Stimulated activated CD4-positive, alpha-beta T cell treated with anti-CD3 and anti-CD28 coated beads, Interleukin-12 subunit alpha, Interleukin-12 subunit beta, amount 100 ng/mL, for 24 hours (primary cell): Measurements from ENCODE around the gene CDH18.

Experiments
- DNase-seq, 2 experiments: peaks; one replicate each; pipeline ENCODE4 v3.0.0-alpha.2; 2020; ENCODE audit warnings: low read depth in 2 of 2

CDH18 gene

DNA sequence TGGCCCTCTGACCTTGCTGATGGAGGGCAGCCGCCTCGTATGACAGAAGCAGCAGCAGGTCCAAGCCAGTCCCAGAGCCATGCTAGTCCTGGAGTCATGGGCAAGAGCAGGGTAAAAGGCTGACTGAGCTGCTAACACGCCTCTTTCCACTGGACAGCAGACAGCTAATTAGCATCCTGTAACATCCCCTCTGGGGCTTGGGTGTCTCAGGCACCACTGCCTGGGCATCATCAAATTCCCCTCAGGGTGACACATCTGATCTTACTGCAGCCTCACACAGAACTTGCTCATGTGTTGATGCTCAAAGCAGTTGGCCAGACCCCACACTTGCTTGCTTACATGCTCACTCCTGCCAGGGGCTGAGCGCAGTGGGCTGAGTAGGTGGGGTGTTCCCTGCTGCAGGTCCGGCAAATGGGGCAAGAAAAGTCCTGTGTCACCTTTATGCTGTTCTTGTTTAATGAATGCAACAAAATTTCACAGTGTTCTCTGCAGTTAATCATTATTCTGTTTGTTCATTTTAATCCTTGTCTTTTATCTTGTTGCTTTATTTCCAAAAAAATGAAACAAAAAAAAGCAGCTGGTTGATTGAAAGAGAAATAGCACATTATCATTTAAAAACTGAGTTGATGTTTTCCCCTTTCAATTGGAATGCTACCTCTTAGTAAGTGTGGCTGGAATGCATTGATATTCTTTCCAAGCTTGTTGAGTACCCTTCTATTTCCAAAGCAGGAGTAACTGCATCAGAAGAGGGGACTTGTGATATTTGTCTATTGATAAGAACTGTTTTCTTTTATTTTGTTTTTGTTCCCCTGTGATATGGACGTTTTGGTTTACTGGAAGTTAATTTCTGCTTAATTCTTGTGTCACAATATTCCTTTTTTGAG lies 254.1 kb downstream of the CDH18 start:
- no peak for DNase-seq

DNA sequence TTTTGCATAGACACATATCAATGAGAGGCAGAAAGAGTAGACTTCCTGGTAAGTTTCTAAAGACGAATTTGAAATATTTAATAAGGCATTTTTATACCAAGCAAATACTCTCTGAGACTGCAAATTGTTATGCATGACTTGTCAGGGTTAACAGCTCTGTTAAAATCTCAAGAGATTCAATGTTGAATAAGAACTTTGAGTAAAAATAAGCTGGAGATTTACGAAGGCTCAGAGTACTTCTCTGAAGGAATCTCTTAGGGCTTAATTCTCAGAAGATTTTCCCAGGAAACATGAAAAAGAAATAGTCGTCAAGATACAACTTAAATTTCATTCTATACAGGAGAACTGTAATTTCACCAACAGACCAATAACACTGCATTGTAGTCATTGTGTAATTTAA lies 259.4 kb downstream of the CDH18 start:
- no peak for DNase-seq

DNA sequence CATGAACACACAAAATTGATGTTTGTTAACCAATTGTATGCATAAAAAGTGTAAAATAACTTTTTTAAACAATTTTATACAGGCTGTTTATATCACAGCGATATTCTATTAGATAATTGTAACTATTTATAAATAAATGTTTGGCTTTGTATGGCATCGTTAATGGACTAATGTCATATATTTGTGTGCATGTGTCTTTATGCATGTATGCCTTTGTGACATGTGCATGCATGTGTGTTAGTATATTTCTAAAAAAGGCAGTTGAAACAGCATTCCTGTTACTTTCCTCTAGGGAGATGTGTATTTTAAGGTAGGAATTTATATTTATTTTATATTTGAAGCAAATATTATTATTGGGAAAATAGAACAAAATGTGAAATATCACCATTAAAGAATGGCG lies 268.9 kb downstream of the CDH18 start:
- no peak for DNase-seq

DNA sequence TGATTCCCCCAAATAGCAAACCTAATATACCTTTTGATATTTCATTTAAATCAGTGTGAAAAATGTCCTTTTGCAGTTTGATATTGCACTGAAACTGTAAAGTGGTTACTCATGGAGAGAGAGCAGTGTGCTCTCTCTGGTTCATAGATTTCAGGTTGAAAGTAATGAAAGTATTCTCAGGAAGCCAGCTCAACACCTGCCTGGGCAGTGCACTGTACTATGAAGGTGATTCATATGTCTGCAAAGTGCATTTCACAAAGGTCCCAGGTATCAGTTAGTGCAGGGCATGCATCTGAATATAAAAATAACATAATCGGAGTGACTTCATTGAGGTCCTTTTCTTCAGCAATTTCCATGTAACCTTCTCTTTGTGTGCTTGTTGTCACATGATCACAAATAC lies 274.3 kb downstream of the CDH18 start:
- DNase-seq: no peak

DNA sequence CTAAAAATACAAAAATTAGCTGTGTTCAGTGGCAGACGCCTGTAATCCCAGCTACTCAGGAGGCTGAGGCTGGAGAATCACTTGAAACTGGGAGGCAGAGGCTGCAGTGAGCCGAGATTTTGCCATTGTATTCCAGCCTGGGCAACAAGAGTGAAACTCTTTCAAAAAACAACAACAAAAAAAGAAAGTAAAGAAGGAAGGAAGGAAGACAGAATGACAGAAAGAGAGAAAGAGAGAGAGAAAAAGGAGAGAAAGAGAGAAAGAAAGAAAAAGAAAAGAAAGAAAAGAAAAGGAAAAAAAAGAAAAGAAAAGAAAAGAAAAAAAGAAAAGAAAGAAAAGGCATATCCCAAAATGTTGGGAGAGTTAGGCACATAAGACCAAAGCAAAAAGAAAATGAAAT lies 278.6 kb downstream of the CDH18 start:
- DNase-seq: no peak

DNA sequence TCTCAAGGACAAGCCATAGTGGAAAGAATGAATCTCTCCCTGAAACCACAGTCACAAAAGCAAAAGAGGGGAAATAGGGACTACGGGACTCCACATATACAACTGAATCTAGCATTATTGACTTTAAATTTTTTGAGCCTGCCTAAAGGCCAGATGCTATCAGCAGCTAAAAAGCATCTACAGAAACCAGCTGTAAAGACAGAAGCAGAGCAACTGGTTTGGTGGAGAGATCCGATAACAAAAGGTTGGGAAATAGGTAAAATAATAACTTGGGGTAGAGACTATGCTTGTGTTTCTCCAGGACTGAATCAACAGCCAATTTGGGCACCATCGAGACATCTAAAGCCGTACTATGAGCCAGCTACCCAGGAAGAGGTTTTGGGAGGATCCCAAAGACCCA lies 281.2 kb downstream of the CDH18 start:
- no peak for DNase-seq

DNA sequence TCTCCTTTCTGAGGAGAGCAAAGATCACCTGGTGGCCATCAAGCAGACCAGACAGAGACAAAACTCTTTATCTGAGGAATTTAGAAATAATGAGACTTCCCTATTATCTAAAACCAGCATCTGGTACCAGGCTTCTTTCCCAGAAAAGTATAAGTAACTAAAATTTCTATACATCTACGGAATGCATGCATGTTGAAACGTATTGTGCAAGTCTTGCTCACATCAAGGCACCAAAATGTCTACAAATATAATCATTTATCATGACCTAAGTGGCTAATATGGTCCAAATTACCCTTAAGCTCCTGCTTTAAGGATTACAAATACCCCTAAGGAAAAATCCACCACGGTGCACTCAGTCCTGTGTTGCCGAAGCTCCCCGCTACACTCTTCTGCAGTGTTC lies 286.3 kb downstream of the CDH18 start:
- no peak for DNase-seq

DNA sequence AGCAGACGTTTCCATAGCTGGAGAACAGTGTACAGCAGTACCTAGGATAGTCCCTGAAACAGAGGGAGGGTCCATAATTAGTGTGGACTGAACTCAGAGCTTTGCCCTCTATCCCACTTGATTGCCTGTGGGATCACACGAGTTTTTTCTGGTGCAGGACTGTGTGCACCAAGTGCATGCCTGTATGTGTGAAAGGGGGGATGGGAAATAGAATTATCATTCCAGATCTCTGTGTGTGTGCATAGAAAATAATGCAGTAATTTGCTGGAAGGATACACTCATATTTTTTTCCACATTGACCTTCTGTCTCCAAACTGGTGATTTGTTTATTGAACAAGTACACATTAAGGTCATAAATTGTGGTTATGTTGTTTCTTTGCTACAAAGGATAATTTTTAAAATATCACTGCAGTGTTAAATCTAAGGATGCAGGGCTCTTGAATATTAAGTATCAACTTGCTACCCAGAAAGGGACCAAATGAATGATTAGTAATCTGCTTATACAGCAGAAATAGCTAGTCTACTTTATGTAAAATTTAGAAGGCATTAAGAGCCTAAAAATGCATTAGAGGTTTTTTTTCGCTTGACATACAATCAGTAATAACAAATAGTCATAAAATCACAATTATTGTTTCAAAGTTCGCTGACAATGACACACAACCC lies 292.9 kb downstream of the CDH18 start:
- no peak for DNase-seq

DNA sequence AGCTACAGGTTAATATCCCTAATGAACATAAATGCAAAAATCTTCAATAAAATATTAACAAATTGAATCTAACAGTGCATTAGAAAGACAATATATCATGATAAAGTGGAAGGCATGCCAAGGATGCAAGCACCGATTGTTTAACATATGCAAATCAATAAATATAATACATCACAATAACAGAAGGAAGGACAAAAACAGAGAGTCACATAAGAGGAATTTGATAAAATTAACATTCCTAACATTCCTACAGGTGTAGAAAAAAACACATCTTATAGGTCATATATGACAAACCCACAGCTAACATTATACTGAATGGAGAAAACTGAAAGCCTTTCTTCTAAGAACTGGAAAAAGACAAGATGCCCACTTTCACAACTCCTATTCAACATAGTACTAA lies 297.0 kb downstream of the CDH18 start:
- no peak for DNase-seq

DNA sequence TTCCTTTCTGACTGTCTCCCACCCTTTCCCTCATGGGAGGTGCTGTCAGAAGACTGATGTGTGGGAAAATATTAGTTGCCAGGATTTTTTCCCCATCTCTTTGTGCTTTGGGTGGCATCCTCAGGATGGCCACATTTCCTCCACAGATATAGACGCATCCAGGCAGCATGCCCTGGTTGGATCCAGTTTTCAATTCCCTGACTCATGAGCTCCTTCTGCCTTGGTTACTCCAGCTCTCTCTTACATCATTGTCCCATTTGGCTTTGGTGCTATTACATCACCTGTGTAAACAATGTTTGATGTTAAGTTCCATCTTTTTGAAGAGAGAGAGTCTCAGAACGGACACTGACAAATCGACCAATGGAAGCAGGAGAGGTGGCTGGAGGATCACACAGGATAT lies 302.5 kb downstream of the CDH18 start:
- DNase-seq: no peak

DNA sequence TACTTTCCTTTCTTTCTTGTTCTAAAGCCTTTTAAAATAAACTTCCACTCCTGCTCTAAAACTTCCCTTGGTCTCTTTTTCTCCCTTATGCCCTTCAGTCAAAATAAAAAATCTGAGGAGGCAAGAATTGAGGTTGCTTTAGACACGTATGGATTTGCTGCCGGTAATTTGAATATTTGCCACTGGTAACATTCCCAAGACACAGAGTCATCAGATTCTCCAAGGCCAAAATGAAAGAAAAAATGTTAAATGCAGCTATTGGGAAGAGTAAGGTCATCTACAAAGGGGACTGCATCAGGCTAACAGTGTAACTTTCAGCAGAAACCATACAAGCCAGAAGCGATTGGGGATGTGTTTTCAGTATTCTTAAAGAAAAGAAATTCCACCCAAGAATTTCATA lies 311.1 kb downstream of the CDH18 start:
- no peak for DNase-seq

DNA sequence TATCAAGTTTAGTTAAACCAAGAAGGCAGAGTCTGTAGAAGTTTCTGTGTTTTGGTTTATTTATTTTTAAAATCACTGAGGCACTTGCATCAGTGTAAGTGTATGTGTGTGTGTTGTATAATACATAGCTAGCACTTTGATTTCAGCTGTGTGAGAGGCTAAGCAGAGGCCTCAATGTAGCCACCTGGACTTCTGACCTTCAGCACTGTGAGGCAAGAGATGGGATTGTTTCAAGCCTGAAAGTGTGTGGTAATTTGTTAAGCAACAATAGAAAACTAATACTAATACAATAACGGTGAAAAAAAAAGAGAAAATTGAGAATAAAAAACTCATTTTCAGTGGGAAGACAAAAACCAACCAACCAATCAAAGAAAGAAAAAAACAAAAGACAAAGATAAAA lies 327.3 kb downstream of the CDH18 start:
- no peak for DNase-seq

DNA sequence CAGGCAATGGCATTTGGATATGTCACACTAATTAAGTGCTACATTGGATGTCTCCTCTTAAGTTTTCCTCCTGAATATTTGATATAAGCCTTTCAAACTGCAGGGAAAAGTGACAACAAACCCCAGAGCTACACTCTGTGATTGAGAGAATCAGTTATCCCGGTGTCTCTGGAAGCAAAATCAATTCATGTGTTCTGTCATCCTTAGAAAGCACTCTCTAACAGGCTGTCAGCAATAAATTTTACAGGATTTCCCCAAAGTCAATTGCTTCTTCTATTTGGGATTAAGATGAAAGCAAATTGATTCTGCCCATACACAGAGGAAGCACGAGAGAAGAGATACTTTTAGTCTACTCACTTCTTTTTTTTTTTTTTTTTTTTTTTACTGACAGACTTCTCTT lies 332.4 kb downstream of the CDH18 start:
- no peak for DNase-seq

DNA sequence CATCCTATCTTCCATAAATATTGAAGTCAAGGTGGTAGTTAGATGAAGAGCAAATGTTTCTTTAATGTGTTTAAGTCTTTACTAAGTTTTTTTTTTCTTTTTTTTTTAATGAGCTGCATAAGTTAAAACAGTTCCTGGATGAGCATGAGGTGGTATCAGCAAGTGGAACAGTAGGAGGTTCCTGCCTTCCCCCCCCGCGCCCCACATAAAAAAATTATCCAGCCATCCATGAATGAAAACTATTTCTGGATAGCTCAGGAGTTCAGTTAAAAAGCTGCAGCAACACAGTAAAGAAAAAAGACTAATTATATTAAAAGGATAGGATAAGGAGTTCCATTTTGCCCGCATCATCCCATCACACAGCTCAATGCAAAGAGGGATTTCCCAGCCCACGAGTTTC lies 349.5 kb downstream of the CDH18 start:
- DNase-seq: no peak

DNA sequence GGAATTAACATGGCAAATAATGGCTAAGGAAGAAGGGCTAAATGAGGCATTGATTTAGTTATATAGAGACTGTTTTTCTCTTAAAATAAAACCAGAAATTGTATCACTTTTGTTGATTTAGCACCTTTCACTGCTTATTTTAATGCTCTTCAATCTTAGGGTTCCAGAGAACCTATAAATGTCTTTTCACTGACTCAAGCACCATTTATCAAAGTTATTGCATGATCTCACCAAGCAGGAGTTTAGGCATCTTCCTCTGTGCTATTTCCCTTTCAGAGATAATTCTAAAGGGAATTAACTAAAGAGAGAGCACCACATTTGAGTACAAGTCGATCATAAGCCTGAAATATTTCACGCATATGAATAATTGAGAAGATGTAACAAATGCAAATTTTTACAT lies 357.1 kb downstream of the CDH18 start:
- DNase-seq: no peak

DNA sequence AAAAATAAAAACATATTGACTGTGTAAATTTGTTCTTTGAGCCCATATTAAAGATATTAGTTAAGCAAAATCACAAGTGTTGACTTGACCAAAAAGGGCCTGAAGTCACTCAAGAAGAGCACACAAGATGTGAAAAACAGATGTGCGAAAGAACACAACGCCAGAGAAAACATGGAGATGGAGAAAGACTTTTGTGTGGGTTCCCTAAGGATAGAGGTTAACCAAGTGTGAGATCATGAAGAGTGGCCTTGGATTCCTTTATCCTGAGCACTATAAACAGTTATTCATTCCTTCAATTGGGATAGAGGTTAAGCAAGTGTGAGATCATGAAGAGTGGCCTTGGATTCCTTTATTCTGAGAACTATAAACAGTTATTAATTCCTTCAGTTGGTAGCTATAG lies 361.8 kb downstream of the CDH18 start:
- no peak for DNase-seq

DNA sequence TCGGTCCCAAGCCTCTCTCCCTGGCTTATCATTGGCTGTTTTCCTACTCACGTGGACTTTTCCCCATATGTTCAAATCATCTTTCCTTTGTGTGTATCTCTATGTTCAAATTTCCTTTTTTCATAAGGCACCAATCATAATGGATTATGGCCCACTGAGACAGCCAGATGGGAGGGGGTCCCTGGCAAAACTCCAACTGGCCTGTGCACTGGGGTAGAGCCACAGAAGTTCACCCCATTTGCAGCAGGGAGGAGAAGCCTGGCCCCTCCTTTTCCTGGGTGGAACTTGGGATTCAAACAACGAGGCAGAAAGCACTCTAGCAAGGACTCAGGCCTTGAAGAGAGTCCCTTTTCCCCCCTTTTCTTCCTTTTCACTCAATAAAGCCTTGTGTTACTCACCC lies 362.4 kb downstream of the CDH18 start:
- no peak for DNase-seq

DNA sequence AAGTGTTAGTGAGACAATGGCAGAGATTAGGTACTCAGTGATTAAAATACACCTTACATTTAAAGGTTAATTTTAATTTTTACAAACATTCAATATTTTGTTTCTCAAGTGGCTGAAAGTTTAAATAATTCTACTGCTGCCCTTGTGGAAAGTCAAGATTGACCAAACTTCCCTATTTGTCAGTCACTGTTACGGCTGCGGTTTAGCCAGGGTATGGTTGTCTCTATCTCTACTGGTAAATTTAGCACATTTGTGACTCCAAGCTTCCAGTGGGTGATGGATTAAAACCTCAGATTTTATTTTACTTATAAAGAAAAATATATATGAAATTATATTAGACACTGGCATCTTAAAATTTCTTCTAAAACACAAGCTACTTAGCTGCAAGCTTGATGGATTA lies 368.4 kb downstream of the CDH18 start:
- no peak for DNase-seq

DNA sequence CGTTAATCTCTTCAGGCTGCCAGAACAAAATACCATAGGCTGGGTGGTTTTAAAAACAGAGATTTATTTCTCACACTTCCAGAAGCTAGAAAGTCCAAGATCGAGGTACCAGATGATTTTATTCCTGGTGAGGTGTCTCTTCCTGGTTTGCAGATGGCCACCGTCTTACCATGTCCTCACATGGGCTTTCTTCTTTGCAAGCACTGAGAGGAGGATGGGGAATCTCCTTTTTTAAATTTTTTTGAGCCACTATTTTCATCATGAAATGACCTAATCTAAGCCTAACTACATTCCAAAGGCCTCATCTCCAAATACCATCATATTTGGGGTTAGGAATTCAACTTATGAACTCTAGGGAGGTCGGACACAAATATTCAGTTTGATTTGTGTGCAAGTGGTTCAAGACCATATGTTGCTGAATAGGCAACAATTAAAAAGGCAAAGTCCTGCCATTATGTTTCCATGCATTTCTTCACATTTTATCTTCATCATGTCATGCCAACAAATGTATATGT lies 371.2 kb downstream of the CDH18 start:
- no peak for DNase-seq

DNA sequence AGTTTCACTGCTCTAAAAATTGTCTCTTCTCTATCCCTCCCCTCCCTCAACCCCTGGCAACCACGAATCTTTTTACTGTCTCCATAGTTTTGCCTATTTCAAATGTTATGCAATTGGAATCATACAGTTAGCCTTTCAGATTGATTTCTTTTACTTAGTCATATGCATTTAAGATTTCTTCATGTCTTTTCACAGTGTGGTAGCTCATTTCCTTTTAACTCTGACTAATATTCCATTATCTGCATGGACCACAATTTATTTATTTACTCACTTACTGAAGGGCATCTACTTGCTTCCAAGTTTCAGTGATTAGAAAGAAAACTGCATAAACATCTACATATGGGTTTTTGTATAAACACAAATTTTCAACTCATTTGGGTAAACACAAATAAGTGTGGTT lies 372.3 kb downstream of the CDH18 start:
- no peak for DNase-seq

DNA sequence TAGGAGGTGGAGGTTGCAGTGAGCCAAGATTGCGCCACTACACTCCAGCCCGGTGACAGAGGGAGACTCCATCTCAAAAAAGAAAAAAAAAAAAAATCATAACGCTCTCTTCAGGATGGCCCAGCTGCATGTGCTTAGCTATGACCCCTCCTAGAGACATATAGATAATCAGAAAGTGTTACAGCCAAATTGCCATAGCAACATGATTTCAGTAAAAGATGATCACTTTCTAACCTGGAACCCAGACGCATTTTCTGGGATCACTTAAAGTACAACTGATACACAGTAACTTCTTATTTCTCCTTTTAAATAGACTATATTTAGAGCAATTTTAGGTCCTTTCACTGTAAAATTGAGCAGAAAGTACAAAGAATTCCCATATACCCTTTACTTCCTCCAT lies 372.9 kb downstream of the CDH18 start:
- DNase-seq: no peak

DNA sequence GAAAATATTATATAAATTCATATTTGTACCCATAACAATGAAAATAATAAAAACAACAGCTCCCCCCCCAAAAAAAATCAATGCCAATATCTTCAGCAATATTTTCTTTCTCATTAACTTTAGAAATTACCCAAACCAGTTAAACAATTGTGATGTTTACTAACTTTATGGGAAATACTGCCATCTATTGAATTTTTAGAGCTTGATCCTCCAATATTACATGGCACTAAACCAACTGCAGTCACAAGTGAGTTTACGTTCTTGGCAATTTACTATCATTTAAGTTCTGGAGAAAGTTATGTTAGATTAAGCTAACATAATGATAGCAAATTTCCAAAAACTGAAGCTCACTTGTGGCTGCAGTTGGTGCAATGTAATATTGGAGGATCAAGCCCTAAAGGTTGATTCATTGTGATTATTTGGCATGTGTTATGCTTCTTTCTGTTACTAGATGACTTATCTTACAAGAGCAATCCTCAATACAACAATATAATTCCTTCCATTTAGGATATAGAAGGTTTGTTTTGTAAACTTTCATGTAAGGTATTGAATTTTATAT lies 379.5 kb downstream of the CDH18 start:
- no peak for DNase-seq

DNA sequence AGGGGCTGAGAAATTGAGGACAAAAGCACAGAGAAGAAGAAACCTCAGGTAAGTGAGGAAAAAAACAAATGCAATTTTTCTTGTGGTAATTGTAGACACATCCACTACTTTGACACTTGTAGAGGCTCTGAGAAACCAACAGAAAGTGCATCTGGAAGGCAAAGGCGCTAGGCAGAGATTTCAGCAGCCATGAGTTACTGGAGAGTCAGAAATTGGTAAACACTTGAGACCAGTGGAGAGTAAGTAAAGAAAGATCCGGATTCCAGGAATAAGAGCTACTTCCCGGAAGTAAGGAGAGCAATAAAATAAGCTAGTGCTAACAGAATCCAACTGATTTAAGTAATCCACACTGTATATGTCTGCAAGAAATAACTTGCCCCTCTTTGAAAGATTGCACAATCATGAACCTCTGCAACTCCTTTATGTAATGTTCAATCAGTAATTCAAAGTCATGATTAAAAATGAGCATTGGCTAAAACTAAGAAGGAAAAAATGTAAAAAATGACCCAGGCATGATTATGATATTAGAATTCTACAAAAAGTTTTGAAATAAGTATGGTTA lies 382.1 kb downstream of the CDH18 start:
- no peak for DNase-seq
